ENCODE results near the gene MED8.
A peak's percentile ranks its signal among the peaks of the same experiment; 100 is the strongest.

Gene MED8

DNA sequence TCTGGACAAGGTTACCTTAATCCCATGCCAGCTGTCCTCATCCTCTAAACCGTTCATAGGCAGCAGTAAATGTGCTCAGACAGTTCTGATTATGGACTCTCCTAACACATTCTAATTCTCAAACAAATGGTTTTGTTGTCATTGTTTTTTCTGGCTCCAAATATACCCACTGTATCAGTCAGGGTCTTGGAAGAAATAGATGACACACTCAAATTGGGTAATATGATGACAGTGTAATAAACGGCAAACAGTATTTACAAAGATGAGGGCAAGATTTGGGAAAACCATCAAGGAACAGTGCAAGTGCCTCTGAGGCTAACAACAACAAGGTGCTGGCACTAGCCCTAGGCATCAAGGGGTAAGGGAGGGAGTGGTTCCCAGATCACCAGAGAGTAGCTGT, 35.1 kb downstream of the MED8 start:
- no peak overlapping the region for H3K4me3 ChIP-seq (ENCODE audit: low read depth, low read length)
- TF ChIP-seq, protein P1, sequence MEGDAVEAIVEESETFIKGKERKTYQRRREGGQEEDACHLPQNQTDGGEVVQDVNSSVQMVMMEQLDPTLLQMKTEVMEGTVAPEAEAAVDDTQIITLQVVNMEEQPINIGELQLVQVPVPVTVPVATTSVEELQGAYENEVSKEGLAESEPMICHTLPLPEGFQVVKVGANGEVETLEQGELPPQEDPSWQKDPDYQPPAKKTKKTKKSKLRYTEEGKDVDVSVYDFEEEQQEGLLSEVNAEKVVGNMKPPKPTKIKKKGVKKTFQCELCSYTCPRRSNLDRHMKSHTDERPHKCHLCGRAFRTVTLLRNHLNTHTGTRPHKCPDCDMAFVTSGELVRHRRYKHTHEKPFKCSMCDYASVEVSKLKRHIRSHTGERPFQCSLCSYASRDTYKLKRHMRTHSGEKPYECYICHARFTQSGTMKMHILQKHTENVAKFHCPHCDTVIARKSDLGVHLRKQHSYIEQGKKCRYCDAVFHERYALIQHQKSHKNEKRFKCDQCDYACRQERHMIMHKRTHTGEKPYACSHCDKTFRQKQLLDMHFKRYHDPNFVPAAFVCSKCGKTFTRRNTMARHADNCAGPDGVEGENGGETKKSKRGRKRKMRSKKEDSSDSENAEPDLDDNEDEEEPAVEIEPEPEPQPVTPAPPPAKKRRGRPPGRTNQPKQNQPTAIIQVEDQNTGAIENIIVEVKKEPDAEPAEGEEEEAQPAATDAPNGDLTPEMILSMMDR (conservative IDR thresholded peaks at IDR 0.05; ENCODE audit: low read depth, low read length), result no peak
- DNase-seq (ENCODE audit: low read depth), result no peak

DNA sequence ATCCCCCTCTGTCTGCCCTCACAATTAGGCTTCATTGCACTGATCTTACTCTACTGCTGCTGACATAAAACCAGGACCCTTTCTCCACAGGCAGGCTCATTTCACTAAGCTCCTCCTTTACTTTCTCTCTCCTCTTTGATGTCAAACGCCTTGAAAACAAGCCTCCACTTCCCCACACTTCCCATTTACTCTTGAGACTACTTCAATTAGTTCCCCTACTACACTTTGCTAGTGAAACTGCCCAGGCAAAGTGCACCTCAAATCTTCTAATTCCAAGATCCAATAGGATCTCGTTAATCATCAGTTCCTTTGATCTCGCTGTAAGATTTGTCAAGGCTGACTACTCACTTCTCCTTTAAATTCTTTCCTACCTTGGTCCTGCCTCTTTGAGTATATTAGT, 36.7 kb downstream of the MED8 start:
- TF ChIP-seq, protein P1 (conservative IDR thresholded peaks at IDR 0.05; ENCODE audit: low read depth, low read length), result no peak
- H3K4me3 ChIP-seq (ENCODE audit: low read depth, low read length), result no peak overlapping the region
- DNase-seq (ENCODE audit: low read depth), result no peak

DNA sequence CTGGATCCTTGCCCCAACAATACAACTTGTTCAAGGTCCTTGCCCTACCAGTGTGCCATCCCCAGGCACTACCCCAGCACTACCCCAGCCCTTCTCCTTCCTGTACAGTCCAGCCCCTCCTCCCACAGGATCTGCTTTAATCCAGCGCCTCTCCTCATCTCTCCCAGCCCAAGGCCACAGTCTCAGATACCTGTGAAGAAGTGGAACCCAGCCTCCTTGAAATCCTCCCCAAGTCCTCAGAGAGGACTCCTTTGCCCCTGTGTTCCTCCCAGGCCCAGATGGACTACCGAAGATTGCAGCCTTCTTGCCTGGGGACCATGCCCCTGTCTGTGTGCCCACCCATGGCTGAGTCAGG, 37.3 kb downstream of the MED8 start:
- H3K4me3 ChIP-seq (ENCODE audit: low read depth, low read length), result no peak overlapping the region
- TF ChIP-seq, protein P1 (conservative IDR thresholded peaks at IDR 0.05; ENCODE audit: low read depth, low read length), result no peak
- DNase-seq (ENCODE audit: low read depth), result no peak

DNA sequence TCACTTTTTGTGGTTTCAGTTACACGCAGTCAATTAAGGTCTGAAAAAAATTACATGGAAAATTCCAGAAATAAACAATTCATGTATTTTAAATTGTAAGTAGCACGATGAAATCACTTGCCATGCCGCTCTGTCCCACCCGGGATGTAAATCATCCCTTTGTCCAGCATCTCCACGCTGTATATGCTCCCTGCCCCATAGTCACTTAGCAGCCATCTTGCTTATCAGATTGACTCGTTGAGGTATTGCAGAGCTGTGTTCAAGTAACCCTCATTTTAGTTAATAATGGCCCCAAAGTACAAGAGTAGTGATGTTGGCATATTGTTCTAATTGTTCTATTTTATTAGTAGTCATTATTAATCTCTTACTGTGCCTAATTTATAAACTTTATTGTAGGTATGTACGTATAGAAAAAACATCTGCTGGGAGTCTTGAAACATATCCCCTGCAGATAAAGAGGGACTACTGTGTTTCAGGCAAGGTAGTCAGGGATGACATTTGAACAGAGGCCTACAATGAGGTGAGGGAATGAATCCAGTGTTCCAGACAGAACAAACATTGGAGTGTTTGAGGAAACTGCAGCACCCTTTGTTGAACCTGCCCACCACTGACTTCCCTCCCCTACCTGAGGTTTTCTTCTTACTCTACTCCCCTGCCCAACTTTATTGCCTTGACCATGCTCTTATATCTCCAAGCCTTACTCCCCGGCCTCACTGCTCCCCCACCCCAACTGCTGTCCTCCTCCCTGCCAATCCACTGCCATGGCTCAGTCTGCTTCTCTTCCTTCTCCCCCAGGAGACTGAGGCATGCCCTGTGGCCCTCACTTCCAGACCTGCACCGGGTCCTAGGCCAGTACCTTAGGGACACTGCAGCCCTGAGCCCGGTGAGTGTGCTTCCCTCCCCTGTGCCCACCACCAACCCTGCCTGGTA, 37.9 kb downstream of the MED8 start:
- no peak overlapping the region for H3K4me3 ChIP-seq (ENCODE audit: low read depth, low read length)
- TF ChIP-seq, protein P1 (conservative IDR thresholded peaks at IDR 0.05; ENCODE audit: low read depth, low read length), result no peak

DNA sequence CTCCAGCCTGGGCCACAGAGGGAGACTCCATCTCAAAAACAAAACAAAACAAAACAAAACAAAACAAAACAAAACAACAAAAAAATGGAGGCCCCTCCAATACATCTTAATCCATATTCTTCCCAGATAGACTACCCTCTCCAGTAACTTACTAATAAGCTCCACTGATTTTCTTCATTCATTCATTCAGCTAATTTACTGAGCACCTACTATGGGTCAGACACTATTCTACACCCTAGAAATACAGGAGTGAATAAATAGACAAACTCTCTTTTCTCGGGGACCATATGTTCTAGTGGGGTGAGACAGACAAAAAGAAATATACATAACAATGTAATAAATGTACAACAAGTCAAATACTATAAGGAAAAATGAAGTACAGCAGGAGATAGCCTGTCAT, 38.6 kb downstream of the MED8 start:
- no peak for DNase-seq (ENCODE audit: low read depth)
- H3K4me3 ChIP-seq (ENCODE audit: low read depth, low read length), result no peak overlapping the region
- TF ChIP-seq, protein P1 (conservative IDR thresholded peaks at IDR 0.05; ENCODE audit: low read depth, low read length), result no peak

More for the DNA sequence above, 37.9 kb downstream of the MED8 start:
- DNase-seq (ENCODE audit: low read depth), result no peak

DNA sequence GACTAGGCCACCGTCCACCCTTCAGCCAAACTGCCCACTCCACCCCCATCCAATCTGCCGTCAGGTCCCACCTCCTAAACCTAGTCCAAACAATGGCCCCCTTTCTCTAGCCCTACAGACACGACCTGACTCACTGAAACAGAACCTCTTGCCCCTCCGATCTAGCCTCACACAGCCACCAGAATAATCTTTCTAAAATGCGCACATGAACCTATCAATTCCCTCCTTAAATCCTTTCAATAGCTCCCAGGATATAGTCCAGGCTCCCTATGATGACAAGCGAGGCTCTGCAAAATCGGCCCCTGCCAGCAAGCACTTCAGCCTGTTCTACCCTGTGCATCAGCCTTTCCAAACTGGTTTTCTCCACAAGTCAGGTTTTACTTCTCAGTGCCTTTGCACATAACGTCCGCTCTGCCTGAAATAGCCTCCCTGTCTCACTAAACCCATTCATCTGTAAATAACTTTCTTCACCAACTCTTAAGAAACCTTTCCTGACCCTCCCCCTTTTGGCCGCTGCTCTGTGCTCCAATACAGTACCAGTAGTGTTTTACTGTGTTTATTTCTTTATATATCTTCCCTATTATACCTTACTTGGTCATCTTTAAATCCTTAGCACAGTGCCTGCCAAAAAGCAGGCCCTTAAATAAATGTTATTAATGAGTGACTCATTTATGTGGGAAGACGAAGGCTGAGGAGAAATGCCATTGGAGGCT, 39.9 kb downstream of the MED8 start:
- DNase-seq (ENCODE audit: low read depth), result peak; percentile 35
- H3K4me3 ChIP-seq (ENCODE audit: low read depth, low read length), result peak overlapping the region; percentile 67

More for the DNA sequence above, 39.9 kb downstream of the MED8 start:
- TF ChIP-seq, protein P1 (conservative IDR thresholded peaks at IDR 0.05; ENCODE audit: low read depth, low read length), result no peak
